Activated CD8-positive, alpha-beta memory T cell treated with anti-CD3 and anti-CD28 coated beads, Interleukin-2, amount 50 U/mL, for 1 hour (primary cell): Measurements from ENCODE around the gene POLA1.

Experiments used
- DNase-seq: peaks from one replicate; pipeline ENCODE4 v3.0.0-alpha.2; 2020; ENCODE audit errors: extremely low read depth

POLA1 gene

GRCh38 chrX:24684048-24684447 is 9.7 kb upstream of the POLA1 start:
- no peak for DNase-seq

GRCh38 chrX:24692305-24692704 is 1.4 kb upstream of the POLA1 start:
- DNase-seq, result no peak

- DNase-seq, result no peak
These were observed 1.1 kb downstream of the POLA1 start for GRCh38 chrX:24694825-24695224.

GRCh38 chrX:24696294-24696693 is 2.6 kb downstream of the POLA1 start:
- no peak for DNase-seq

GRCh38 chrX:24702362-24703184 is 8.9 kb downstream of the POLA1 start:
- no peak for DNase-seq

GRCh38 chrX:24703185-24703494 is 9.4 kb downstream of the POLA1 start:
- DNase-seq, result no peak

- DNase-seq, result no peak
These were observed 25.1 kb downstream of the POLA1 start for GRCh38 chrX:24718771-24719170.

GRCh38 chrX:24720036-24720435 is 26.3 kb downstream of the POLA1 start:
- no peak for DNase-seq

GRCh38 chrX:24728530-24728929 is 34.8 kb downstream of the POLA1 start:
- DNase-seq, result no peak

- DNase-seq, result no peak
These were observed 39.2 kb downstream of the POLA1 start for GRCh38 chrX:24732766-24733500.

- DNase-seq, result no peak
These were observed 47.6 kb downstream of the POLA1 start for GRCh38 chrX:24741330-24741729.

- no peak for DNase-seq
These were observed 54.5 kb downstream of the POLA1 start for GRCh38 chrX:24748196-24748595.

GRCh38 chrX:24759786-24760185 is 66.1 kb downstream of the POLA1 start:
- no peak for DNase-seq

- DNase-seq, result no peak
These were observed 66.8 kb downstream of the POLA1 start for GRCh38 chrX:24760363-24761000.

- no peak for DNase-seq
These were observed 67.6 kb downstream of the POLA1 start for GRCh38 chrX:24761306-24761705.

GRCh38 chrX:24763989-24764388 is 70.3 kb downstream of the POLA1 start:
- DNase-seq, result no peak

GRCh38 chrX:24767557-24767956 is 73.8 kb downstream of the POLA1 start:
- DNase-seq, result no peak

- DNase-seq, result no peak
These were observed 74.8 kb downstream of the POLA1 start for GRCh38 chrX:24768556-24768955.

- no peak for DNase-seq
These were observed 80.9 kb downstream of the POLA1 start for GRCh38 chrX:24774650-24775049.

GRCh38 chrX:24775891-24776290 is 82.2 kb downstream of the POLA1 start:
- no peak for DNase-seq

GRCh38 chrX:24777660-24778059 is 83.9 kb downstream of the POLA1 start:
- no peak for DNase-seq

GRCh38 chrX:24782011-24782410 is 88.3 kb downstream of the POLA1 start:
- DNase-seq, result no peak

GRCh38 chrX:24789047-24789446 is 95.3 kb downstream of the POLA1 start:
- DNase-seq, result no peak
